Measurements from ENCODE around the gene ACSBG1. TPM values are rescaled to one million over a fixed set of nuclear protein-coding genes. Genes with fewer than 3 reads are reported as not detected.

ACSBG1 gene
- total RNA-seq, 2 donors from 2014 or later: 0.58 to 0.59 TPM

GRCh38 chr15:78127882-78128281, 106.5 kb downstream of the ACSBG1 start:
- H3K9ac ChIP-seq (ENCODE audit: low read depth in 2 of 2, low read length in 2 of 2): no peak overlapping the region
- DNase-seq: no peak
- TF ChIP-seq CTCF (IDR thresholded peaks at IDR 0.05): no peak
- H3K4me1 ChIP-seq: no peaks in the 10 kb centered on the region
- peak overlapping the region; percentile 44 for H3K27ac ChIP-seq
- no peaks in the 10 kb centered on the region for H3K36me3 ChIP-seq
- no peaks in the 10 kb centered on the region for H3K9me3 ChIP-seq
- H3K4me3 ChIP-seq: no peak overlapping the region
- intact Hi-C loops (cut with DNase I): loop anchor here (5.0 kb wide), 1 partner anchor 114 kb away; no protein-coding TSS in a partner anchor
- no peaks in the 10 kb centered on the region for H3K27me3 ChIP-seq

GRCh38 chr15:78125267-78125666, 109.1 kb downstream of the ACSBG1 start:
- no peak for TF ChIP-seq CTCF (IDR thresholded peaks at IDR 0.05)
- DNase-seq: no peak
- no peaks in the 10 kb centered on the region for H3K4me1 ChIP-seq
- H3K9me3 ChIP-seq: no peaks in the 10 kb centered on the region
- no peak overlapping the region for H3K9ac ChIP-seq (ENCODE audit: low read depth in 2 of 2, low read length in 2 of 2)
- H3K27me3 ChIP-seq: no peaks in the 10 kb centered on the region
- no peak overlapping the region for H3K27ac ChIP-seq
- intact Hi-C loops (cut with DNase I): loop anchor here (5.0 kb wide), 1 partner anchor 117 kb away; no protein-coding TSS in a partner anchor
- H3K4me3 ChIP-seq: no peak overlapping the region
- H3K36me3 ChIP-seq: no peaks in the 10 kb centered on the region

GRCh38 chr15:78120523-78120922, 113.8 kb downstream of the ACSBG1 start:
- H3K9me3 ChIP-seq: no peaks in the 10 kb centered on the region
- no peak overlapping the region for H3K27ac ChIP-seq
- DNase-seq: no peak
- no peaks in the 10 kb centered on the region for H3K4me1 ChIP-seq
- no peak overlapping the region for H3K9ac ChIP-seq (ENCODE audit: low read depth in 2 of 2, low read length in 2 of 2)
- H3K27me3 ChIP-seq: no peaks in the 10 kb centered on the region
- TF ChIP-seq CTCF (IDR thresholded peaks at IDR 0.05): no peak
- no peak overlapping the region for H3K4me3 ChIP-seq
- H3K36me3 ChIP-seq: no peaks in the 10 kb centered on the region
- intact Hi-C loops (cut with DNase I): no loop called here

Other genes with a start within 250 kb of the ACSBG1 start
- gene TBC1D2B, start 156.9 kb downstream of the ACSBG1 start, total RNA-seq: 10 to 100 TPM; 35.9 to 49.1 TPM
- gene SH2D7, start 142.0 kb downstream of the ACSBG1 start, total RNA-seq: 1 to 10 TPM in 1 of 2 donors, under 1 TPM in 1; 0.58 to 1.6 TPM
- gene CIB2, start 103.1 kb downstream of the ACSBG1 start, total RNA-seq: 10 to 100 TPM in 1 of 2 donors, 1 to 10 TPM in 1; 6.8 to 14.6 TPM
- 100 to 1,000 TPM; 203 to 264 TPM for gene IDH3A, start 85.2 kb downstream of the ACSBG1 start, total RNA-seq
- 10 to 100 TPM; 42.6 to 54.5 TPM for gene DNAJA4, start 30.0 kb upstream of the ACSBG1 start, total RNA-seq
- gene SKIC8, start 65.0 kb upstream of the ACSBG1 start, total RNA-seq: 10 to 100 TPM; 35.9 to 47.0 TPM
- gene CRABP1, start 105.8 kb upstream of the ACSBG1 start, total RNA-seq: 1 to 10 TPM; 1.3 to 1.5 TPM
- 10 to 100 TPM; 52.4 to 59.9 TPM for gene IREB2, start 203.7 kb upstream of the ACSBG1 start, total RNA-seq

Data from colonic mucosa (tissue), 4 donors.